ACC112 (cell line): ENCODE data around the gene SUGCT.

Source experiments
- H2AFZ ChIP-seq: fragments of 200-600 bp; sonication (generic); one replicate; pipeline ENCODE4 v1.6.0; 2017; ENCODE audit warnings: antibody characterized with exemption, low read length; ENCODE audit not compliant: unreplicated experiment
- H3K27ac ChIP-seq: fragments of 200-600 bp; sonication (generic); 2 replicates; pipeline ENCODE4 v1.5.1; 2014; ENCODE audit warnings: low read depth, mild to moderate bottlenecking, antibody characterized with exemption, low read length, moderate library complexity
- H3K27me3 ChIP-seq: fragments of 200-600 bp; sonication (generic); 2 replicates; pipeline ENCODE4 v1.6.1; 2014; ENCODE audit warnings: mild to moderate bottlenecking, antibody characterized with exemption, low read length, moderate library complexity, mixed read lengths; ENCODE audit not compliant: insufficient read depth
- H3K36me3 ChIP-seq: fragments of 200-600 bp; sonication (generic); 2 replicates; pipeline ENCODE4 v1.6.1; 2016; ENCODE audit warnings: mild to moderate bottlenecking, antibody characterized with exemption, low read length, moderate library complexity, mixed read lengths; ENCODE audit not compliant: insufficient read depth
- H3K4me1 ChIP-seq: fragments of 200-600 bp; sonication (generic); one replicate; pipeline ENCODE4 v1.6.1; 2016; ENCODE audit warnings: low read length, mixed read lengths; ENCODE audit not compliant: insufficient read depth, unreplicated experiment, control insufficient read depth
- H3K4me3 ChIP-seq: fragments of 200-600 bp; sonication (generic); 2 replicates; pipeline ENCODE4 v1.5.1; 2014; ENCODE audit warnings: mild to moderate bottlenecking, low read depth, low read length
- H3K79me2 ChIP-seq: fragments of 200-600 bp; sonication (generic); one replicate; pipeline ENCODE4 v1.6.0; 2016; ENCODE audit warnings: low read length; ENCODE audit not compliant: control insufficient read depth, unreplicated experiment, insufficient read depth

SUGCT gene

GRCh38 chr7:40808378-40808942 is 673.7 kb downstream of the SUGCT start:
- Histone ChIP-seq H3K27me3 (no peaks in the 10 kb centered on the region), H3K4me3 (peak overlapping the region; percentile 48; the same call in 1 of the 2 replicates), H3K4me1 (peaks cover 44% of the 10 kb centered on the region), H3K27ac (peak overlapping the region; percentile 99), H3K36me3 (no peaks in the 10 kb centered on the region), H2AFZ (no peak overlapping the region), H3K79me2 (no peaks in the 10 kb centered on the region)

DNA sequence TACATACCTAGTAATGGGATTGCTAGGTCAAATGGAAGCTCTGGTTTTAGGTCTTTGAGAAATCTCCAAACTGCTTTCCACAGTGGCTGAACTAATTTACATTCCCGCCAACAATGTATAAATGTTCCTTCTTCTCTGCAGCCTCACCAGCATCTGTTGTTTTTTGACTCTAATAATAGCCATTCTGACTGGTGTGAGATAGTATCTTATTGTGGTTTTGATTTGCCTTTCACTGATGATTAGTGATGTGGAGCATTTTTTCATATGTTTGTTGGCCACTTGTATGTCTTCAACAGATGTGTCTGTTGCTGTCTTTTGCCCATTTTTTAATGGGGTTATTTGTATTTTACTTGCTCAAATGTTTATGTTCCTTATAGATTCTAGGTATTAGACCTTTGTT is 675.5 kb downstream of the SUGCT start:
- peaks cover 39% of the 10 kb centered on the region for H3K4me1 ChIP-seq
- peak overlapping the region; percentile 99 for H3K27ac ChIP-seq
- H3K4me3 ChIP-seq, result no peak overlapping the region
- H3K79me2 ChIP-seq, result no peaks in the 10 kb centered on the region
- H3K36me3 ChIP-seq, result no peaks in the 10 kb centered on the region
- no peak overlapping the region for H2AFZ ChIP-seq
- H3K27me3 ChIP-seq, result no peaks in the 10 kb centered on the region

- H3K79me2 ChIP-seq, result no peaks in the 10 kb centered on the region
- no peak overlapping the region for H2AFZ ChIP-seq
- no peaks in the 10 kb centered on the region for H3K36me3 ChIP-seq
- no peak overlapping the region for H3K4me3 ChIP-seq
- peaks cover 36% of the 10 kb centered on the region for H3K4me1 ChIP-seq
- no peaks in the 10 kb centered on the region for H3K27me3 ChIP-seq
- no peak overlapping the region for H3K27ac ChIP-seq
These were observed 676.9 kb downstream of the SUGCT start for GRCh38 chr7:40811666-40812065.

DNA sequence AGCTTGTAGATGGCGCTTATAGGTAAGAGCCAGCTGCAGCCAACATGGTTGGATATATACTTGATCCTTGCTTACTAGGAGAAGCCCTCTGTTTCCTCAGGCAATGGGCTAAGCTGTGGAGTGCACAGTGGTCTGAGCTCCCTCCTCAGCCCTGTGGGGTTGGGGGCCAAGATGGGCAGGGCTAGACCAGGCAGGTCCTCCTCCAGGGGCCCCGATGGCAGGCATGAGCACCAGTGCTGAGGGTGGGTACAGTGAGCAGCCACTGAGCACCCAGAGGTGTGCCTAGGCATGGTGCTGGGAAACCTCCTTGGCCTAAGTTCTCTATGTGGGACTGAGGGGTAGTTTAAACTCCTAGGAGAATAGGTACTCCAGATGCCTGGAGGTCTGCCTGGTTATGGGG is 680.2 kb downstream of the SUGCT start:
- Histone ChIP-seq H3K27ac (no peak overlapping the region), H2AFZ (no peak overlapping the region), H3K36me3 (no peaks in the 10 kb centered on the region), H3K27me3 (no peaks in the 10 kb centered on the region), H3K4me3 (no peak overlapping the region), H3K79me2 (no peaks in the 10 kb centered on the region), H3K4me1 (peaks cover 10% of the 10 kb centered on the region)

DNA sequence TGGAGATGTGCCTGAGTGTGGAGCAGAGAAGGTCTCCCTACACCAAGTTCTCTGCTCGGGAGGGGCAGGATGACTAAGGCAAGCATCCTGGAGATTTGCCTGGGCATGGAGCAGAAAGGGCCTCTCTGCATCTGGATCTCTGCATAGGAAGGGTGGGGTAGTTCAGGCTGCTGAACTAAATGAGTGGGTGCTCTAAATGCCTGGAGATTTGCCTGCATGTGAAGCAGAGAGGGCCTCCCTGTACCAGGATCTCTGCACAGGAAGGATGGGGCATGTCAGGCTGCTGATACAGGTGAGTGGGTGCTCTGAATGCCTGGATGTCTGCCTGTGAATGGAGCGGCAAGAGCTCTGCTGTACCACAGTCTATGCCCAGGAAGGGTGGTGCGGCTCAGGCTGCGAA is 680.7 kb downstream of the SUGCT start:
- no peaks in the 10 kb centered on the region for H3K79me2 ChIP-seq
- no peaks in the 10 kb centered on the region for H3K36me3 ChIP-seq
- no peak overlapping the region for H3K27ac ChIP-seq
- H3K27me3 ChIP-seq, result no peaks in the 10 kb centered on the region
- no peak overlapping the region for H3K4me3 ChIP-seq
- H2AFZ ChIP-seq, result no peak overlapping the region
- H3K4me1 ChIP-seq, result peaks cover 7% of the 10 kb centered on the region

DNA sequence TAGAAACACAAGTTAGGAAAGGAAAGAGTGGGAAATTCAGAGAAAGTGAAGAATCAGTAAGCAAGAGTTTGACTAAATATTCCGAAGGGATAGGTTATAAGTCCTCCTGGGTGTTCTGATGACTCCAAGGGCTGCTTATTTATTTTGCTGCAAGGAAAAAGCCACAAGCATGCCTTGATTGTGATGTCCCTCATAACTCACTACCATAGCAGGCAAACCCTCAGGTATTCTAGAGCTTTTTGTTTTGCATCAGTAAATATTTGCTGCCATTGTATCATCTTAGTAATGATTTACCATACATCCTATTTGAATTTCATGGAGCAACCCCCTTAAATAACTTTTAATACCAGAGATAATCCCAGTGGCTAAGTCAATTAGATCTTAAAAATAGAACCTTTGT is 688.1 kb downstream of the SUGCT start:
- peaks cover 15% of the 10 kb centered on the region for H3K4me1 ChIP-seq
- H3K36me3 ChIP-seq, result no peaks in the 10 kb centered on the region
- H3K79me2 ChIP-seq, result no peaks in the 10 kb centered on the region
- no peak overlapping the region for H3K4me3 ChIP-seq
- no peak overlapping the region for H3K27ac ChIP-seq
- H3K27me3 ChIP-seq, result no peaks in the 10 kb centered on the region
- no peak overlapping the region for H2AFZ ChIP-seq

GRCh38 chr7:40824461-40824860 is 689.7 kb downstream of the SUGCT start:
- Histone ChIP-seq H2AFZ (no peak overlapping the region), H3K79me2 (no peaks in the 10 kb centered on the region), H3K27ac (no peak overlapping the region), H3K4me1 (peaks cover 16% of the 10 kb centered on the region), H3K27me3 (no peaks in the 10 kb centered on the region), H3K36me3 (no peaks in the 10 kb centered on the region), H3K4me3 (no peak overlapping the region)

DNA sequence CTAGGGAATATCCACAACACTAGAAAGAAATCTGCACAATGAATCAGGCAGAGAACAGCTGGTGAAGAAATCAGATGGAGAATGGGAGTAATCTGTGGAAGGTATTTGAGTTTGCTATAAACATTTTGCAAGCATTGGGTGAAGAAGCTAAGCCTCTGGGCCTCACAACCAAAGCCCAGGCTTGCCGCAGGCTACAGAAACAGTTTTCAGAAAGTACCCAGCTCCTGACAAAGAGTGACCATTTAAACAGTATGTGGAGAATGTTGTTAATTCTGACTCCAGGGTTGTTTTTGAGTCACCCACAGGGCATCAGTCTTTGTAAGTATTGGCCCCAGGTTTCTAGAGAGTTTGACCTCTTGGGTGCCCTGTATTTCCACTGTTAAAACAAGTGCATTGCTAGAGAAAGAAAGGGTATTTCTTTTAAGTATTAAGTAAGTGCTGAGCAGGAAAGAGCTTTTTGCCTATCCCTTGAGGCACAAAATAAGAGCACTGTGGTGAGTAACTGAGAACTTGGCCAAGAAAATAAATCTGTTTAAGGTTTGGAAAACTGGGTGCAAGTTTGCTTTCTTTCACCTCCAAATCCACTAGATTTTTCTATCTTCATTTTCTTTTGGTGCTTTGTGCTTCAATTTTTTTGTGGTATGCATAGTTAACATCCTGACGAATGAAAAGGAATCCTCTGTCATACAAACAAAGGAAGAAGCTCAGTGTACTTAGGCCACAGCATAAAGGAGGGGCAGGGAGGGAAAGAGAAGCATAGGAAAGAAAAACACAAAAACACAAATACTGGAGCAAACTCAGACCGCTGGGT is 691.8 kb downstream of the SUGCT start:
- Histone ChIP-seq H3K4me3 (no peak overlapping the region), H3K79me2 (no peaks in the 10 kb centered on the region), H3K36me3 (no peaks in the 10 kb centered on the region), H3K27ac (peak overlapping the region; percentile 9), H3K27me3 (no peaks in the 10 kb centered on the region), H3K4me1 (peaks cover 16% of the 10 kb centered on the region), H2AFZ (peak overlapping the region; percentile 13)

- Histone ChIP-seq H3K79me2 (no peaks in the 10 kb centered on the region), H3K27me3 (no peaks in the 10 kb centered on the region), H3K27ac (peak overlapping the region; percentile 9), H2AFZ (peak overlapping the region; percentile 13), H3K4me1 (peaks cover 16% of the 10 kb centered on the region), H3K4me3 (no peak overlapping the region), H3K36me3 (no peaks in the 10 kb centered on the region)
These were observed 692.6 kb downstream of the SUGCT start for GRCh38 chr7:40827222-40828085.

- H3K79me2 ChIP-seq, result no peaks in the 10 kb centered on the region
- H3K36me3 ChIP-seq, result no peaks in the 10 kb centered on the region
- peaks cover 16% of the 10 kb centered on the region for H3K4me1 ChIP-seq
- H3K27me3 ChIP-seq, result no peaks in the 10 kb centered on the region
- no peak overlapping the region for H3K27ac ChIP-seq
- H2AFZ ChIP-seq, result no peak overlapping the region
- H3K4me3 ChIP-seq, result no peak overlapping the region
These were observed 694.1 kb downstream of the SUGCT start for GRCh38 chr7:40828686-40829600.
